ENCODE data around the gene PPIG. TPM values are rescaled to one million over a fixed set of nuclear protein-coding genes. Genes with fewer than 3 reads are reported as not detected.

Gene PPIG
- total RNA-seq, 1 experiment from 2014 or later: 66.2 TPM

- no peak overlapping the region for H2AFZ ChIP-seq (ENCODE audit: low read length)
- H3K23me2 ChIP-seq (ENCODE audit: insufficient read length, low read depth, low read length, poor library complexity, severe bottlenecking): no peaks in the 10 kb centered on the region
- no peak overlapping the region for H3K27ac ChIP-seq (ENCODE audit: insufficient read length, low read depth, low read length)
- no peak overlapping the region for H3K14ac ChIP-seq (ENCODE audit: insufficient read depth, low read length)
- H3K4ac ChIP-seq (ENCODE audit: low read depth, low read length): no peak overlapping the region
- no peak overlapping the region for H2BK5ac ChIP-seq (ENCODE audit: insufficient read length, low read length)
- H3K9me3 ChIP-seq (ENCODE audit: control insufficient read depth, low read depth, low read length): no peaks in the 10 kb centered on the region
- H4K91ac ChIP-seq (ENCODE audit: insufficient read length, low read depth, low read length): no peak overlapping the region
- no peaks in the 10 kb centered on the region for H3K9me3 Mint-ChIP-seq
- H3K18ac ChIP-seq (ENCODE audit: insufficient read length, low read depth, low read length): no peak overlapping the region
- H4K8ac ChIP-seq (replicated peaks; ENCODE audit: insufficient read length, low read depth, low read length): no peak overlapping the region
- H3K36me3 Mint-ChIP-seq (ENCODE audit: insufficient read depth in 1 of 3, low read depth in 3 of 3): no peaks in the 10 kb centered on the region
- H3K4me1 ChIP-seq (ENCODE audit: insufficient read depth, low read length): no peaks in the 10 kb centered on the region
- no peak overlapping the region for H2AK5ac ChIP-seq (ENCODE audit: insufficient read length, low read length)
- no peak overlapping the region for H2BK15ac ChIP-seq (ENCODE audit: low read depth, low read length)
- H2BK12ac ChIP-seq (ENCODE audit: insufficient read length, low read depth, low read length): no peak overlapping the region
- no peak overlapping the region for H3K4me3 Mint-ChIP-seq
- no peak overlapping the region for H3K23ac ChIP-seq (ENCODE audit: insufficient read length, low read depth, low read length)
- no peak overlapping the region for H2BK120ac ChIP-seq (ENCODE audit: low read depth, low read length, poor library complexity, severe bottlenecking)
- no peak overlapping the region for H4K5ac ChIP-seq (ENCODE audit: insufficient read length, low read depth, low read length)
- no peak overlapping the region for H3K27ac Mint-ChIP-seq
- no CpG with 5 or more reads among the region's 2 CpGs for WGBS (ENCODE audit: extremely low coverage, insufficient read length, low lambda C conversion rate)
- no peaks in the 10 kb centered on the region for H3K79me1 ChIP-seq (ENCODE audit: insufficient read depth, low read depth, low read length, poor library complexity, severe bottlenecking)
- H3K9ac ChIP-seq (ENCODE audit: extremely low read depth, insufficient read length, low read length): no peak overlapping the region
- H3T11ph ChIP-seq (ENCODE audit: low read length): no peak overlapping the region
- H3K4me2 ChIP-seq (ENCODE audit: insufficient read depth, insufficient read length, low read length): no peak overlapping the region
- no peaks in the 10 kb centered on the region for H3K27me3 ChIP-seq (ENCODE audit: insufficient read depth, low read length)
- H2BK20ac ChIP-seq (ENCODE audit: low read depth, low read length, poor library complexity, severe bottlenecking): no peak overlapping the region
- no peak for TF ChIP-seq CTCF (conservative IDR thresholded peaks at IDR 0.05)
- no peaks in the 10 kb centered on the region for H3K27me3 Mint-ChIP-seq (ENCODE audit: low read depth)
- no peaks in the 10 kb centered on the region for H3K4me1 Mint-ChIP-seq
- no peak for DNase-seq
- H4K20me1 ChIP-seq (ENCODE audit: control insufficient read depth, insufficient read depth, insufficient read length): no peaks in the 10 kb centered on the region
- no peak overlapping the region for H3K56ac ChIP-seq (ENCODE audit: insufficient read length, low read depth, low read length)
- no peaks in the 10 kb centered on the region for H3K79me2 ChIP-seq (ENCODE audit: insufficient read depth, low read length)
These were observed 86.1 kb downstream of the PPIG start for GRCh38 chr2:169670215-169670651.
